K562 (cell line): Measurements from ENCODE around the gene BLOC1S4. TPM values are rescaled to one million over a fixed set of nuclear protein-coding genes. Genes with fewer than 3 reads are reported as not detected.
A peak's percentile ranks its signal among the peaks of the same experiment; 100 is the strongest.

Experiments
- CBX2 ChIP-seq: fragments of 200-600 bp; sonication (generic); IDR thresholded peaks from one replicate; pipeline ENCODE4 v1.6.1; 2012; ENCODE audit warnings: mild to moderate bottlenecking, low read length, inconsistent platforms; ENCODE audit not compliant: insufficient read depth, poor library complexity, severe bottlenecking
- HDAC8 ChIP-seq: fragments of 450-650 bp; IDR thresholded peaks from 2 replicates; pipeline ENCODE4 v1.6.1; 2016; ENCODE audit warnings: mild to moderate bottlenecking, missing genetic modification characterization, moderate library complexity, missing compliant biosample characterization
- MYC ChIP-seq, 2 experiments: fragments of 250-450 bp in 1 of 2; sonication (Bioruptor Pico) in 1 of 2; IDR thresholded peaks; 2 replicates each; pipeline versions ENCODE4 v1.5.1 to v1.6.1; 2012 to 2021; ENCODE audit warnings: low read depth in 2 of 2, borderline replicate concordance in 1 of 2, improper control_type of control experiment in 1 of 2, low read length in 1 of 2, mild to moderate bottlenecking in 1 of 2, moderate library complexity in 1 of 2
- NFE2L1 ChIP-seq: fragments of 450-650 bp; IDR thresholded peaks from 2 replicates; pipeline ENCODE4 v1.6.1; 2016; ENCODE audit warnings: missing genetic modification characterization, low read depth, mild to moderate bottlenecking, missing compliant biosample characterization, moderate library complexity, borderline replicate concordance
- PCBP2 ChIP-seq: fragments of 200-400 bp; formaldehyde crosslinking; IDR thresholded peaks from 2 replicates; pipeline ENCODE4 v1.6.1; 2018; ENCODE audit warnings: low read length, low read depth, mild to moderate bottlenecking, moderate library complexity; ENCODE audit not compliant: poor library complexity, severe bottlenecking
- SAFB ChIP-seq: fragments of 200-400 bp; formaldehyde crosslinking; IDR thresholded peaks from 2 replicates; pipeline ENCODE4 v1.6.1; 2017; ENCODE audit warnings: low read depth, low read length, borderline replicate concordance
- TGIF2 ChIP-seq: sonication (generic); formaldehyde crosslinking; IDR thresholded peaks from 2 replicates; pipeline ENCODE4 v1.8.1; 2022; ENCODE audit warnings: mild to moderate bottlenecking, missing genetic modification reagents, moderate library complexity
- polyA plus RNA-seq, 8 experiments: library from polyadenylated mRNA; depleted of rRNA in 4 of 8; stranded (reverse) in 5 of 8; unstranded in 3 of 8; fragments of >200 nt; fragmentation: Nextera tagmentation in 2 of 8; fragmentation: Illumina TruSeq in 1 of 8; extraction: Ambion mirVana in 2 of 8; extraction: Trizol in 1 of 8; gene quantifications; 2 replicates each; pipeline versions ENCODE4 v1.2.1 to v1.2.3, GENCODE V29; 2011 to 2014; ENCODE audit warnings: inconsistent platforms in 1 of 8, missing spikeins in 1 of 8
- total RNA-seq, 7 experiments: library from RNA; depleted of rRNA in 6 of 7; stranded (reverse); fragments of >200 nt in 6 of 7; fragmentation: Illumina TruSeq in 2 of 7; extraction: Trizol in 2 of 7; gene quantifications; 2 replicates each; pipeline versions ENCODE4 v1.2.1 to v1.2.3, GENCODE V29; 2011 to 2021; ENCODE audit warnings: low replicate concordance in 1 of 7
- TF ChIP-seq, protein P1 (sequence below): sonication (generic); formaldehyde crosslinking; IDR thresholded peaks from 2 replicates; pipeline ENCODE4 v1.8.0; 2022; ENCODE audit warnings: mild to moderate bottlenecking, missing genetic modification reagents
- TF ChIP-seq, protein P2 (sequence below): sonication (generic); formaldehyde crosslinking; IDR thresholded peaks from 2 replicates; pipeline ENCODE4 v1.8.0; 2022; ENCODE audit warnings: missing genetic modification reagents, mild to moderate bottlenecking, moderate library complexity, borderline replicate concordance
- TF ChIP-seq, protein P3 (sequence below): fragments of 150-350 bp; conservative IDR thresholded peaks from 2 replicates; pipeline ENCODE4 v1.6.1; 2014; ENCODE audit warnings: low read length
- TF ChIP-seq, protein P4 (sequence below): fragments of 450-650 bp; formaldehyde crosslinking; IDR thresholded peaks from 2 replicates; pipeline ENCODE4 v1.4.0; 2020; ENCODE audit warnings: mild to moderate bottlenecking, moderate library complexity

The BLOC1S4 gene
- total and polyA plus RNA-seq, 9 of the 15 experiments (the other 6 are each of a cell fraction or from before 2014, with no cell fraction given), result 3.1 to 31.6 (median 11.2) TPM

DNA sequence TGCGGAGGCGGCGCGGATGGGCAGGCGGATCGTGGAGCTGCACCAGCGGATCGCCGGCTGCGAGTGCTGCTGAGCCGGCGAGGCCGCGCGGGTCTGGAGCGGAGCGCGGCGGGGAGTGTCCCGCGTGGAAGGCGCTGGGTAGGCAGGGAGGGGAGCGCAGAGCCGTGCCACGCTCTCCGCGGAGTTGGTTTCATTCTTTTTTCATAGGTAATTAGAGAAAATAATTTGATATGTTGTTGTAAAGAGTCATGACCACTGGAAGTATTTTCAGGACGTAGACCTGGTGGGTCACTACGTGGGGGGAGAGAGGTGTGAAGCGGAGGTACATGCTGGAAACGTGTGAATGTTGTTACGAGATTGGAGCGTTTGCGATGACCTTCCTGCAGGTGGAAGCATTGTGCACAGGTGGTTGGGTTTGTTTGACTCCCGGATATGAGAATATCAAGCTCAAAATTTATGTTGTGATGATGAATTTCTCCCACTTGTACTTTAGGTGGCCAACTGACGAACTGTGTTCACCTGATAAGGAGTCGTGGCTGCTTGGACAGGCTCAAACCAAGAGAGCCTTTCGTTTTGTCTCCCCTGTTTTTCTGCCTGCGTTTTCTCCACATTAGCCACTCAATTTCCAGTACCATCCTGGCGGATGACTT, 41.3 kb upstream of the BLOC1S4 start (continued):
- TF ChIP-seq TGIF2, result no peak
- no peak for TF ChIP-seq MYC (IDR thresholded peaks at IDR 0.05; ENCODE audit: low read depth, low read length)
- no peak for TF ChIP-seq MYC (CRISPR knock-in tag; IDR thresholded peaks at IDR 0.05; ENCODE audit: borderline replicate concordance, low read depth)
- TF ChIP-seq PCBP2, result no peak
- TF ChIP-seq HDAC8 (tag), result no peak
- TF ChIP-seq SAFB, result peak; percentile 83
- TF ChIP-seq, protein P1, sequence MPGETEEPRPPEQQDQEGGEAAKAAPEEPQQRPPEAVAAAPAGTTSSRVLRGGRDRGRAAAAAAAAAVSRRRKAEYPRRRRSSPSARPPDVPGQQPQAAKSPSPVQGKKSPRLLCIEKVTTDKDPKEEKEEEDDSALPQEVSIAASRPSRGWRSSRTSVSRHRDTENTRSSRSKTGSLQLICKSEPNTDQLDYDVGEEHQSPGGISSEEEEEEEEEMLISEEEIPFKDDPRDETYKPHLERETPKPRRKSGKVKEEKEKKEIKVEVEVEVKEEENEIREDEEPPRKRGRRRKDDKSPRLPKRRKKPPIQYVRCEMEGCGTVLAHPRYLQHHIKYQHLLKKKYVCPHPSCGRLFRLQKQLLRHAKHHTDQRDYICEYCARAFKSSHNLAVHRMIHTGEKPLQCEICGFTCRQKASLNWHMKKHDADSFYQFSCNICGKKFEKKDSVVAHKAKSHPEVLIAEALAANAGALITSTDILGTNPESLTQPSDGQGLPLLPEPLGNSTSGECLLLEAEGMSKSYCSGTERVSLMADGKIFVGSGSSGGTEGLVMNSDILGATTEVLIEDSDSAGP (CRISPR knock-in tag), result no peak
- TF ChIP-seq, protein P2, sequence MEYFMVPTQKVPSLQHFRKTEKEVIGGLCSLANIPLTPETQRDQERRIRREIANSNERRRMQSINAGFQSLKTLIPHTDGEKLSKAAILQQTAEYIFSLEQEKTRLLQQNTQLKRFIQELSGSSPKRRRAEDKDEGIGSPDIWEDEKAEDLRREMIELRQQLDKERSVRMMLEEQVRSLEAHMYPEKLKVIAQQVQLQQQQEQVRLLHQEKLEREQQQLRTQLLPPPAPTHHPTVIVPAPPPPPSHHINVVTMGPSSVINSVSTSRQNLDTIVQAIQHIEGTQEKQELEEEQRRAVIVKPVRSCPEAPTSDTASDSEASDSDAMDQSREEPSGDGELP (CRISPR knock-in tag), result peak; percentile 25; the same call in 1 of the 2 replicates
- TF ChIP-seq, protein P3, sequence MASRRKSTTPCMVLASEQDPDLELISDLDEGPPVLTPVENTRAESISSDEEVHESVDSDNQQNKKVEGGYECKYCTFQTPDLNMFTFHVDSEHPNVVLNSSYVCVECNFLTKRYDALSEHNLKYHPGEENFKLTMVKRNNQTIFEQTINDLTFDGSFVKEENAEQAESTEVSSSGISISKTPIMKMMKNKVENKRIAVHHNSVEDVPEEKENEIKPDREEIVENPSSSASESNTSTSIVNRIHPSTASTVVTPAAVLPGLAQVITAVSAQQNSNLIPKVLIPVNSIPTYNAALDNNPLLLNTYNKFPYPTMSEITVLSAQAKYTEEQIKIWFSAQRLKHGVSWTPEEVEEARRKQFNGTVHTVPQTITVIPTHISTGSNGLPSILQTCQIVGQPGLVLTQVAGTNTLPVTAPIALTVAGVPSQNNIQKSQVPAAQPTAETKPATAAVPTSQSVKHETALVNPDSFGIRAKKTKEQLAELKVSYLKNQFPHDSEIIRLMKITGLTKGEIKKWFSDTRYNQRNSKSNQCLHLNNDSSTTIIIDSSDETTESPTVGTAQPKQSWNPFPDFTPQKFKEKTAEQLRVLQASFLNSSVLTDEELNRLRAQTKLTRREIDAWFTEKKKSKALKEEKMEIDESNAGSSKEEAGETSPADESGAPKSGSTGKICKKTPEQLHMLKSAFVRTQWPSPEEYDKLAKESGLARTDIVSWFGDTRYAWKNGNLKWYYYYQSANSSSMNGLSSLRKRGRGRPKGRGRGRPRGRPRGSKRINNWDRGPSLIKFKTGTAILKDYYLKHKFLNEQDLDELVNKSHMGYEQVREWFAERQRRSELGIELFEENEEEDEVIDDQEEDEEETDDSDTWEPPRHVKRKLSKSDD, result no peak
- TF ChIP-seq, protein P4, sequence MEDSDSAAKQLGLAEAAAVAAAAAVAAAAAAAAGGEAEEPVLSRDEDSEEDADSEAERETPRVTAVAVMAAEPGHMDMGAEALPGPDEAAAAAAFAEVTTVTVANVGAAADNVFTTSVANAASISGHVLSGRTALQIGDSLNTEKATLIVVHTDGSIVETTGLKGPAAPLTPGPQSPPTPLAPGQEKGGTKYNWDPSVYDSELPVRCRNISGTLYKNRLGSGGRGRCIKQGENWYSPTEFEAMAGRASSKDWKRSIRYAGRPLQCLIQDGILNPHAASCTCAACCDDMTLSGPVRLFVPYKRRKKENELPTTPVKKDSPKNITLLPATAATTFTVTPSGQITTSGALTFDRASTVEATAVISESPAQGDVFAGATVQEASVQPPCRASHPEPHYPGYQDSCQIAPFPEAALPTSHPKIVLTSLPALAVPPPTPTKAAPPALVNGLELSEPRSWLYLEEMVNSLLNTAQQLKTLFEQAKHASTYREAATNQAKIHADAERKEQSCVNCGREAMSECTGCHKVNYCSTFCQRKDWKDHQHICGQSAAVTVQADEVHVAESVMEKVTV (CRISPR knock-in tag), result no peak
- no peak for TF ChIP-seq NFE2L1 (tag)
- no peak for TF ChIP-seq CBX2
